ENCODE measurements around the gene CHI3L1. TPM values are rescaled to one million over a fixed set of nuclear protein-coding genes. Genes with fewer than 3 reads are reported as not detected.

The CHI3L1 gene
- total RNA-seq, 1 experiment from 2014 or later, result not detected

- Histone ChIP-seq H3K27ac (ENCODE audit: low read depth, low read length, poor library complexity, severe bottlenecking) (no peak overlapping the region), H3K4me3 (ENCODE audit: low read depth, low read length, poor library complexity, severe bottlenecking) (no peak overlapping the region), H3K9me3 (ENCODE audit: low read depth, low read length, poor library complexity, severe bottlenecking) (no peaks in the 10 kb centered on the region), H3K4me1 (ENCODE audit: insufficient read depth, low read length, poor library complexity, severe bottlenecking) (no peaks in the 10 kb centered on the region), H3K36me3 (ENCODE audit: insufficient read depth, low read length, poor library complexity, severe bottlenecking) (no peaks in the 10 kb centered on the region), H3K27me3 (replicated peaks; ENCODE audit: insufficient read depth, low read depth, low read length, poor library complexity) (peaks cover 27% of the 10 kb centered on the region)
- CTCF ChIA-PET, result no interaction called here
- BruUV-seq (replicated peaks), result no TSS peak
- no peak for DNase-seq (ENCODE audit: low spot score)
- intact Hi-C loops (cut with micrococcal nuclease; ENCODE audit: unreplicated experiment), result no loop called here
- TF ChIP-seq EZH2 (IDR thresholded peaks at IDR 0.05; ENCODE audit: borderline replicate concordance, low read depth, low read length, poor library complexity, severe bottlenecking), result no peak
- TF ChIP-seq, protein P1, sequence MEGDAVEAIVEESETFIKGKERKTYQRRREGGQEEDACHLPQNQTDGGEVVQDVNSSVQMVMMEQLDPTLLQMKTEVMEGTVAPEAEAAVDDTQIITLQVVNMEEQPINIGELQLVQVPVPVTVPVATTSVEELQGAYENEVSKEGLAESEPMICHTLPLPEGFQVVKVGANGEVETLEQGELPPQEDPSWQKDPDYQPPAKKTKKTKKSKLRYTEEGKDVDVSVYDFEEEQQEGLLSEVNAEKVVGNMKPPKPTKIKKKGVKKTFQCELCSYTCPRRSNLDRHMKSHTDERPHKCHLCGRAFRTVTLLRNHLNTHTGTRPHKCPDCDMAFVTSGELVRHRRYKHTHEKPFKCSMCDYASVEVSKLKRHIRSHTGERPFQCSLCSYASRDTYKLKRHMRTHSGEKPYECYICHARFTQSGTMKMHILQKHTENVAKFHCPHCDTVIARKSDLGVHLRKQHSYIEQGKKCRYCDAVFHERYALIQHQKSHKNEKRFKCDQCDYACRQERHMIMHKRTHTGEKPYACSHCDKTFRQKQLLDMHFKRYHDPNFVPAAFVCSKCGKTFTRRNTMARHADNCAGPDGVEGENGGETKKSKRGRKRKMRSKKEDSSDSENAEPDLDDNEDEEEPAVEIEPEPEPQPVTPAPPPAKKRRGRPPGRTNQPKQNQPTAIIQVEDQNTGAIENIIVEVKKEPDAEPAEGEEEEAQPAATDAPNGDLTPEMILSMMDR (conservative IDR thresholded peaks at IDR 0.05; ENCODE audit: low read depth, low read length), result no peak
- POLR2A ChIA-PET (ENCODE audit: low non-redundant PET), result no interaction called here
Measured at GRCh38 chr1:203165101-203165799, 21.3 kb downstream of the CHI3L1 start.

DNA sequence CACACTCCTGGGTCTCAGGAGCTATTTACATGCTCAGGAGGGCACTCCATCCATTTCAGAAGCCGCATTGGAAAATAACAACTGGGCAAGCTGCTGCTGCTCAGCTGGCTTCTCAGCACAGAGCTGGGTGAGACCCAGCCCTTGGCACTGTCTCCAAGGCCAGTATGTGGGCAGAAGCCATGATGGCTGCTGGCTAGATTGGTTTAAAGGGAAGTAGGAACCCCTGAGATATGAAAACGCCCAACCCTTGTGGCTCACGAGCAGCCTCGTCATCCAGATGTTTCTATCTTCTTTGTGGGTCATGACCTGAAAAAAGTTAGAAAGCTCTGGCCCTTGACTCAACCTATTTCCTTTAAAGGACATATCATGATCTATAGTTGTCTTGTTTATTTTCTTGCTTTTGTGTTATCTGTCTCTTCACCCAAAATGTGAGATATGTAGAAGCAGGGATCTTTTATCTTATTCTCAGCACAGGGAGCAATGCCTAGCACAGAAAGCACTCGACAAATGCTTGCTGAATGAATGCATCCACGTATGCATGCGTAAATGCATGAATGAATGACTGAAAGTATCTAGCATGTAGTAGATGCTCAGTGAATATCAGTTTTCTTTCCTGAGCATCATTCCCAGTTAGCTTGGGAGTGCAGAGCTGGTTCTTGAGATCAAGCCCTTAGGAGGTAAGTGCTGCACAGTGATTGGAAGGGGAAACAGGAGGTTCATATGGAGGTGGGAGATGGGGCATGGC lies 22.4 kb downstream of the CHI3L1 start:
- no peak for DNase-seq (ENCODE audit: low spot score)
- Histone ChIP-seq H3K4me3 (ENCODE audit: low read depth, low read length, poor library complexity, severe bottlenecking) (no peak overlapping the region), H3K27ac (ENCODE audit: low read depth, low read length, poor library complexity, severe bottlenecking) (no peak overlapping the region), H3K4me1 (ENCODE audit: insufficient read depth, low read length, poor library complexity, severe bottlenecking) (no peaks in the 10 kb centered on the region), H3K9me3 (ENCODE audit: low read depth, low read length, poor library complexity, severe bottlenecking) (no peaks in the 10 kb centered on the region), H3K27me3 (replicated peaks; ENCODE audit: insufficient read depth, low read depth, low read length, poor library complexity) (peaks cover 38% of the 10 kb centered on the region), H3K36me3 (ENCODE audit: insufficient read depth, low read length, poor library complexity, severe bottlenecking) (no peaks in the 10 kb centered on the region)
- POLR2A ChIA-PET (ENCODE audit: low non-redundant PET), result no interaction called here
- no TSS peak for BruUV-seq (replicated peaks)
- CTCF ChIA-PET, result no interaction called here
- TF ChIP-seq, protein P1 (conservative IDR thresholded peaks at IDR 0.05; ENCODE audit: low read depth, low read length), result no peak
- TF ChIP-seq EZH2 (IDR thresholded peaks at IDR 0.05; ENCODE audit: borderline replicate concordance, low read depth, low read length, poor library complexity, severe bottlenecking), result no peak
- intact Hi-C loops (cut with micrococcal nuclease; ENCODE audit: unreplicated experiment), result no loop called here

DNA sequence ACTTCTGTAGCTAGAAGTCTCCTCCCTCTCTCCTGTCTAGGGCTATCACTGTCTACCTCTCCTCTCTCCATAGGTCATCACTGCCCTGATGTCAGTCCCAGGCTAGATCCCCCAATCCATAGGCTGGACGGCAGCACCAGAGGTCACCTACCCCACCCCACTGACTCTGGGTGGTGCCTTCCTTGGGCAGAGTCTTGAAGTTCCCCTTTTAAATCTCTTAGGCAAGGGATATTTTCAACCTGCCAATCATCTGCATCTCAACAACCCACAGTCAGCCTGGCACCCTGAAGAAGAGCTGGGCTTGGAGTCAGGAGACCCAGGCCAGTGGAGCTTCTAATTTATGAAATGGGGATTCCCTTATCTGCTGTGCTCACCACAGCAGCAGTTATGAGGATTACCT lies 24.1 kb downstream of the CHI3L1 start:
- TF ChIP-seq, protein P1 (conservative IDR thresholded peaks at IDR 0.05; ENCODE audit: low read depth, low read length), result no peak
- no peak for TF ChIP-seq EZH2 (IDR thresholded peaks at IDR 0.05; ENCODE audit: borderline replicate concordance, low read depth, low read length, poor library complexity, severe bottlenecking)
- Histone ChIP-seq H3K9me3 (ENCODE audit: low read depth, low read length, poor library complexity, severe bottlenecking) (peaks cover 9% of the 10 kb centered on the region), H3K27ac (ENCODE audit: low read depth, low read length, poor library complexity, severe bottlenecking) (no peak overlapping the region), H3K36me3 (ENCODE audit: insufficient read depth, low read length, poor library complexity, severe bottlenecking) (no peaks in the 10 kb centered on the region), H3K27me3 (replicated peaks; ENCODE audit: insufficient read depth, low read depth, low read length, poor library complexity) (peaks cover 48% of the 10 kb centered on the region), H3K4me3 (ENCODE audit: low read depth, low read length, poor library complexity, severe bottlenecking) (no peak overlapping the region), H3K4me1 (ENCODE audit: insufficient read depth, low read length, poor library complexity, severe bottlenecking) (no peaks in the 10 kb centered on the region)
- CTCF ChIA-PET, result no interaction called here
- POLR2A ChIA-PET (ENCODE audit: low non-redundant PET), result no interaction called here
- no peak for DNase-seq (ENCODE audit: low spot score)
- intact Hi-C loops (cut with micrococcal nuclease; ENCODE audit: unreplicated experiment), result no loop called here
- BruUV-seq (replicated peaks), result no TSS peak
